Activated CD8-positive, alpha-beta T cell treated with anti-CD3 and anti-CD28 coated beads, Interleukin-2, amount 10 ng/mL, durations not matched to agents 7 days and 5 days (primary cell): ENCODE results near the gene SH2D2A. TPM values are rescaled to one million over a fixed set of nuclear protein-coding genes. Genes with fewer than 3 reads are reported as not detected.

Experiments used
- ATAC-seq: fragments of 150-1000 bp; cut with Tn5 transposase; one replicate; pipeline ENCODE4 v1.10.0; 2021; ENCODE audit warnings: moderate library complexity
- CTCF ChIA-PET: fragments of 350-600 bp; sonication (Branson Sonifier 250); formaldehyde crosslinking; loops from one replicate; lab custom pipeline; 2021; ENCODE audit warnings: antibody characterized with exemption; lab: Charles Lee
- POLR2A ChIA-PET: fragments of 350-600 bp; sonication (Branson Sonifier 250); formaldehyde crosslinking; loops from one replicate; lab custom pipeline; 2021; ENCODE audit warnings: antibody characterized with exemption; lab: Charles Lee
- DNase-seq: peaks from one replicate; pipeline ENCODE4 v3.0.0-alpha.2; 2020
- H3K27ac Mint-ChIP-seq: one replicate; pipeline ENCODE4 v1.8.0; 2021; ENCODE audit warnings: mild to moderate bottlenecking, mixed read lengths
- H3K27me3 Mint-ChIP-seq: one replicate; pipeline ENCODE4 v1.8.0; 2021; ENCODE audit warnings: low read depth, mixed read lengths
- H3K36me3 Mint-ChIP-seq: one replicate; pipeline ENCODE4 v1.8.0; 2021; ENCODE audit warnings: low read depth, mixed read lengths
- H3K4me1 Mint-ChIP-seq: one replicate; pipeline ENCODE4 v1.8.0; 2021; ENCODE audit warnings: low read depth, mixed read lengths
- H3K4me3 Mint-ChIP-seq: one replicate; pipeline ENCODE4 v1.8.0; 2021; ENCODE audit warnings: mild to moderate bottlenecking, mixed read lengths
- H3K9me3 Mint-ChIP-seq: one replicate; pipeline ENCODE4 v1.8.0; 2022; ENCODE audit warnings: mixed read lengths; ENCODE audit not compliant: insufficient read depth
- total RNA-seq, 2 experiments: library from RNA; stranded (reverse); gene quantifications; one replicate each; pipeline ENCODE4 v1.2.3, GENCODE V29; 2021

Gene SH2D2A
- total RNA-seq, 2 experiments from 2014 or later = 84.0 to 86.7 TPM

GRCh38 chr1:156826630-156827029, 10.0 kb upstream of the SH2D2A start:
- CTCF ChIA-PET = interaction anchor here (0.7 to 2.3 kb wide), 9 partner anchors 9 to 140 kb away, joined by 3 to 12 read pairs (median 3); no protein-coding TSS in a partner anchor
- H3K9me3 Mint-ChIP-seq = no peaks in the 10 kb centered on the region
- no peak overlapping the region for H3K27ac Mint-ChIP-seq
- H3K36me3 Mint-ChIP-seq = no peaks in the 10 kb centered on the region
- DNase-seq (no peak), ATAC-seq (no peak)
- H3K27me3 Mint-ChIP-seq = peaks cover 7% of the 10 kb centered on the region
- no peak overlapping the region for H3K4me3 Mint-ChIP-seq
- POLR2A ChIA-PET = interaction anchor here (0.8 to 1.4 kb wide), 2 partner anchors 10 to 202 kb away, joined by 3 to 5 read pairs; partner anchors contain the start of gene SH2D2A
- peaks cover 11% of the 10 kb centered on the region for H3K4me1 Mint-ChIP-seq

- CTCF ChIA-PET = interaction anchor here (1.0 to 4.7 kb wide), 4 partner anchors 9 to 36 kb away, joined by 3 to 38 read pairs (median 10); partner anchors contain the start of genes INSRR and NTRK1
- H3K4me1 Mint-ChIP-seq = peaks cover 29% of the 10 kb centered on the region
- H3K9me3 Mint-ChIP-seq = no peaks in the 10 kb centered on the region
- POLR2A ChIA-PET = no interaction called here
- no peak for ATAC-seq
- H3K36me3 Mint-ChIP-seq = peaks cover 1% of the 10 kb centered on the region
- DNase-seq = no peak
- H3K27me3 Mint-ChIP-seq = peaks cover 2% of the 10 kb centered on the region
- H3K4me3 Mint-ChIP-seq = no peak overlapping the region
- no peak overlapping the region for H3K27ac Mint-ChIP-seq
Observed at GRCh38 chr1:156823210-156823790, 6.7 kb upstream of the SH2D2A start.

- CTCF ChIA-PET = interaction anchor here (1.0 to 4.7 kb wide), 7 partner anchors 9 to 97 kb away, joined by 3 to 38 read pairs (median 10); partner anchors contain the start of genes INSRR and NTRK1
- Mint-ChIP-seq H3K4me1 (peaks cover 33% of the 10 kb centered on the region), H3K36me3 (peaks cover 2% of the 10 kb centered on the region), H3K27ac (no peak overlapping the region), H3K27me3 (peaks cover 2% of the 10 kb centered on the region), H3K9me3 (no peaks in the 10 kb centered on the region), H3K4me3 (no peak overlapping the region)
- POLR2A ChIA-PET = interaction anchor here (0.9 kb wide), 1 partner anchor 46 kb away, joined by 3 read pairs; no protein-coding TSS in a partner anchor
- no peak for ATAC-seq
- DNase-seq = no peak
Observed at GRCh38 chr1:156822680-156823079, 6.0 kb upstream of the SH2D2A start.

- ATAC-seq (peak; percentile 12), DNase-seq (no peak)
- Mint-ChIP-seq H3K27ac (no peak overlapping the region), H3K27me3 (peaks cover 2% of the 10 kb centered on the region), H3K4me1 (peaks cover 39% of the 10 kb centered on the region), H3K36me3 (peaks cover 2% of the 10 kb centered on the region), H3K4me3 (no peak overlapping the region), H3K9me3 (no peaks in the 10 kb centered on the region)
- POLR2A ChIA-PET = interaction anchor here (0.9 kb wide), 1 partner anchor 47 kb away, joined by 3 read pairs; no protein-coding TSS in a partner anchor
- CTCF ChIA-PET = interaction anchor here (0.7 to 4.7 kb wide), 8 partner anchors 8 to 96 kb away, joined by 3 to 38 read pairs (median 9); partner anchors contain the start of genes INSRR and NTRK1
Observed at GRCh38 chr1:156821801-156822200, 5.2 kb upstream of the SH2D2A start.

GRCh38 chr1:156815961-156816422, 656 bp downstream of the SH2D2A start:
- Mint-ChIP-seq H3K36me3 (peaks cover 57% of the 10 kb centered on the region), H3K27ac (peak overlapping the region; percentile 100), H3K9me3 (no peaks in the 10 kb centered on the region), H3K4me3 (peak overlapping the region; percentile 92), H3K4me1 (peaks cover 65% of the 10 kb centered on the region), H3K27me3 (no peaks in the 10 kb centered on the region)
- DNase-seq = no peak
- no peak for ATAC-seq
- CTCF ChIA-PET = interaction anchor here (1.2 to 11.2 kb wide), 6 partner anchors 10 to 90 kb away, joined by 3 to 164 read pairs (median 34); partner anchors contain the start of genes INSRR and NTRK1
- POLR2A ChIA-PET = interaction anchor here (0.6 to 5.5 kb wide), 14 partner anchors 10 to 102 kb away, joined by 3 to 39 read pairs (median 4); partner anchors contain the start of genes ISG20L2, METTL25B and NTRK1

GRCh38 chr1:156815307-156815826, 1.3 kb downstream of the SH2D2A start:
- H3K27ac Mint-ChIP-seq = peak overlapping the region; percentile 100
- ChIA-PET CTCF (interaction anchor here (1.2 to 11.2 kb wide), 6 partner anchors 11 to 89 kb away, joined by 3 to 164 read pairs (median 34); partner anchors contain the start of genes INSRR and NTRK1), POLR2A (interaction anchor here (1.9 to 5.5 kb wide), 4 partner anchors 9 to 87 kb away, joined by 9 to 39 read pairs (median 16); partner anchors contain the start of genes ISG20L2, METTL25B and NTRK1)
- no peak for DNase-seq
- H3K9me3 Mint-ChIP-seq = no peaks in the 10 kb centered on the region
- no peak for ATAC-seq
- no peaks in the 10 kb centered on the region for H3K27me3 Mint-ChIP-seq
- H3K4me3 Mint-ChIP-seq = peak overlapping the region; percentile 92
- H3K36me3 Mint-ChIP-seq = peaks cover 60% of the 10 kb centered on the region
- peaks cover 62% of the 10 kb centered on the region for H3K4me1 Mint-ChIP-seq

- CTCF ChIA-PET = interaction anchor here (0.7 to 11.2 kb wide), 25 partner anchors 8 to 151 kb away, joined by 3 to 164 read pairs (median 4); partner anchors contain the start of genes INSRR, MRPL24, NTRK1 and PEAR1
- ATAC-seq (no peak), DNase-seq (peak; percentile 43)
- POLR2A ChIA-PET = interaction anchor here (1.2 to 5.7 kb wide), 5 partner anchors 9 to 47 kb away, joined by 5 to 39 read pairs (median 10); no protein-coding TSS in a partner anchor
- no peaks in the 10 kb centered on the region for H3K27me3 Mint-ChIP-seq
- peak overlapping the region; percentile 92 for H3K4me3 Mint-ChIP-seq
- H3K4me1 Mint-ChIP-seq = peaks cover 65% of the 10 kb centered on the region
- H3K27ac Mint-ChIP-seq = peak overlapping the region; percentile 100
- H3K36me3 Mint-ChIP-seq = peaks cover 65% of the 10 kb centered on the region
- no peaks in the 10 kb centered on the region for H3K9me3 Mint-ChIP-seq
Observed at GRCh38 chr1:156814571-156815260, 1.9 kb downstream of the SH2D2A start.

- peak; percentile 83 for DNase-seq
- Mint-ChIP-seq H3K9me3 (no peaks in the 10 kb centered on the region), H3K27ac (peak overlapping the region; percentile 100), H3K27me3 (no peaks in the 10 kb centered on the region), H3K4me3 (peak overlapping the region; percentile 92), H3K36me3 (peaks cover 71% of the 10 kb centered on the region), H3K4me1 (peaks cover 70% of the 10 kb centered on the region)
- POLR2A ChIA-PET = interaction anchor here (0.6 to 5.7 kb wide), 6 partner anchors 8 to 48 kb away, joined by 3 to 39 read pairs (median 8); no protein-coding TSS in a partner anchor
- CTCF ChIA-PET = interaction anchor here (0.7 to 11.2 kb wide), 27 partner anchors 8 to 152 kb away, joined by 3 to 164 read pairs (median 4); partner anchors contain the start of genes INSRR, MRPL24, NTRK1 and PEAR1
- ATAC-seq = peak; percentile 55
Observed at GRCh38 chr1:156813750-156814570, 2.7 kb downstream of the SH2D2A start.

GRCh38 chr1:156813298-156813697, 3.4 kb downstream of the SH2D2A start:
- H3K36me3 Mint-ChIP-seq = peaks cover 76% of the 10 kb centered on the region
- POLR2A ChIA-PET = interaction anchor here (0.6 to 5.7 kb wide), 6 partner anchors 7 to 48 kb away, joined by 3 to 39 read pairs (median 8); no protein-coding TSS in a partner anchor
- no peak for ATAC-seq

More at GRCh38 chr1:156813298-156813697, 3.4 kb downstream of the SH2D2A start:
- H3K27ac Mint-ChIP-seq = peak overlapping the region; percentile 100
- CTCF ChIA-PET = interaction anchor here (1.0 to 11.2 kb wide), 15 partner anchors 9 to 79 kb away, joined by 3 to 164 read pairs (median 6); partner anchors contain the start of genes INSRR, MRPL24, NTRK1 and PEAR1
- peak overlapping the region; percentile 92 for H3K4me3 Mint-ChIP-seq
- no peaks in the 10 kb centered on the region for H3K9me3 Mint-ChIP-seq
- peaks cover 74% of the 10 kb centered on the region for H3K4me1 Mint-ChIP-seq
- no peak for DNase-seq
- no peaks in the 10 kb centered on the region for H3K27me3 Mint-ChIP-seq
